ENCODE data around the gene ZFAND3.

GRCh38 chr6:38166411-38167240 is 347.1 kb downstream of the ZFAND3 start:
- no peak for TF ChIP-seq CTCF (IDR thresholded peaks at IDR 0.05)
- TF ChIP-seq EP300 (IDR thresholded peaks at IDR 0.05), result no peak
- no peak for TF ChIP-seq POLR2AphosphoS5 (IDR thresholded peaks at IDR 0.05)
- TF ChIP-seq POLR2A (IDR thresholded peaks at IDR 0.05), result no peak

Measured in stomach (tissue), 4 donors.